ENCODE results near the gene MBNL2.

The MBNL2 gene

DNA sequence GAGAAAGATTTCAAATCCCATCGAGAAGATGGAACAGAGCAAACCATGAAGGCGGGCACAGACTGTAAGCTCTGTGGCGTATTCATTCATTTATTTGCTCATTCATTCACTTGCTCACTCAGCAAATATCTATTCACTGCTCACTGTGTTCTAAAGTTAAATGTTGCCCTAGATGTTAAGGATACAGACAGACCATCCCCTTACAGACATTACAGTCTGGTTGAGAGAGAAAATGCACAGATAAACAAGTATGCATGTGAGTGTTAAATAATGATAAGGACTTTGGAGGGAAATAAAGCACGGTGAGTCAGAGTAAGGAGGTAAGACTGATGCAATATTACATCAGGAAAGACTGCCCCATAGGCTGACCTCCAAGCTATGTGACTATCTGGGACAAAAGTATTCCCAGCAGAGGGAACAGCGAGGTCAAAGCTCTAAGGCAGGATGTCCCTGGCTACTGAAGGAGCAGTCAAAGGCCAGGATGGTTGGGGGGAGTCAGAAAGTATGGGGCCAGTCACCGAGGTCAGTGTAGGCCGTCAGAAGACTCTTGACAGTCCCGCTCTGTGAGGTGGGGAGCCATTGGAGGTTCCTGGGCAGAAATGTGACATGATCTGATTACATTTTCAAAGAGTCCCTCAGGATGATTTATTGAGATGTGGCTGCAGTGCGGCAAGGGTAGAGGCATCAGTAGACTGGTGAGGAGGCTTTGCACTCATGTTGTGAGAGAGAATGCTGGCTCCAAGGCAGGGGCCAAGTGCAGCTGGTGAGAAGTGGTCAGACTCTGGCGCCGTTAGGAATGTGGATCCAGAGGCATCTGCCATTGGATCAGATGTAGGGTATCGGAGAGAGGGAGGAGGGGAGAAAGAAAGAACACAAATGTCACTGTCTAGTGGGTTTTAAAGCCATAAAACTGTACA is 37.9 kb downstream of the MBNL2 start:
- Histone ChIP-seq H3K9me3 (ENCODE audit: insufficient read depth, low read length) (no peaks in the 10 kb centered on the region), H3K4me3 (ENCODE audit: insufficient read depth, low read length, poor library complexity, severe bottlenecking) (no peak overlapping the region), H3K27ac (ENCODE audit: low read depth, low read length) (no peak overlapping the region), H3F3A (ENCODE audit: insufficient read depth) (no peaks in the 10 kb centered on the region), H3K9me2 (replicated peaks; ENCODE audit: insufficient read depth, low read length) (no peaks in the 10 kb centered on the region), H3K4me2 (ENCODE audit: low read depth, low read length, poor library complexity, severe bottlenecking) (no peak overlapping the region), H2AFZ (ENCODE audit: low read depth, low read length, severe bottlenecking) (no peak overlapping the region), H3K36me3 (ENCODE audit: low read length) (no peaks in the 10 kb centered on the region), H3K9ac (ENCODE audit: low read length) (no peak overlapping the region), H3K79me2 (ENCODE audit: insufficient read depth, low read length) (no peaks in the 10 kb centered on the region), H4K20me1 (ENCODE audit: low read depth, low read length) (no peaks in the 10 kb centered on the region), H3K27me3 (ENCODE audit: low read length) (no peaks in the 10 kb centered on the region)
- TF ChIP-seq, protein P1, sequence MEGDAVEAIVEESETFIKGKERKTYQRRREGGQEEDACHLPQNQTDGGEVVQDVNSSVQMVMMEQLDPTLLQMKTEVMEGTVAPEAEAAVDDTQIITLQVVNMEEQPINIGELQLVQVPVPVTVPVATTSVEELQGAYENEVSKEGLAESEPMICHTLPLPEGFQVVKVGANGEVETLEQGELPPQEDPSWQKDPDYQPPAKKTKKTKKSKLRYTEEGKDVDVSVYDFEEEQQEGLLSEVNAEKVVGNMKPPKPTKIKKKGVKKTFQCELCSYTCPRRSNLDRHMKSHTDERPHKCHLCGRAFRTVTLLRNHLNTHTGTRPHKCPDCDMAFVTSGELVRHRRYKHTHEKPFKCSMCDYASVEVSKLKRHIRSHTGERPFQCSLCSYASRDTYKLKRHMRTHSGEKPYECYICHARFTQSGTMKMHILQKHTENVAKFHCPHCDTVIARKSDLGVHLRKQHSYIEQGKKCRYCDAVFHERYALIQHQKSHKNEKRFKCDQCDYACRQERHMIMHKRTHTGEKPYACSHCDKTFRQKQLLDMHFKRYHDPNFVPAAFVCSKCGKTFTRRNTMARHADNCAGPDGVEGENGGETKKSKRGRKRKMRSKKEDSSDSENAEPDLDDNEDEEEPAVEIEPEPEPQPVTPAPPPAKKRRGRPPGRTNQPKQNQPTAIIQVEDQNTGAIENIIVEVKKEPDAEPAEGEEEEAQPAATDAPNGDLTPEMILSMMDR (IDR thresholded peaks at IDR 0.05; ENCODE audit: insufficient read depth, low read length, poor library complexity, severe bottlenecking): no peak
- no peak for TF ChIP-seq EZH2phosphoT487 (conservative IDR thresholded peaks at IDR 0.05; ENCODE audit: low read length)

DNA sequence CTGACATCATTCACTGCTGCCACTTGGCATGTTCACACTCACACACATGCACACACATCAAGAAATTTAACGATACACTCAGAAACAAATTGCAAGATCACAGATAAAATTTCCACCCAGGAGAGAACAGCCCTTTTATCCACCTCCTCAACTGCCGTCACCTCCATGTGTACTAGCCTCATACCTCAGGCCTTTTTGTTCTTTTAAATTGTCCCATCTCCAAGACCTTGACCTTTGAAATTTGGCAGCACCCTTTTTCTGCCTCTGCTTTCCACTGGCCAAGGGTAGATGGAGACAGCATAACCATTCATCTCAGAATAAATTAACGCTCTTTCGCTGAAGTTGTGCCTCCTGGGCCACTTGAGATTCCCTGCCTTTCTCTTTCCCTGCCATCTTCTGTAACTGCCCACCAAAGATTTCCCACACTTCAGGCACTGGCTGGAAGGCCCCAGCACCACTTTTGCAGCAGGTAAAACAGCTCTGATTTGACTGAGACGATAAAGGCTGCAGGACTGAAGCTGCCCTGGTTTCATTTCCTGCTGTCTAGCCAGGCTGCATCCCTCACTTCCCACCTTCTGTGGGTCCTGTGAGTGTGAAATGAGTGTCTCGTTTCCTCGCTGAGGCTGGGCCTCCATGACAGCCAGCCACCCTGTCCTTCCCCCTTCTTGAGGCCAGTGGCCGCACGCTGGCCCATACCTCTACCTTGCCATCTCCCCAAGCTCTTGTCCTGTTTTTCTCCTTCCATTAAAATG is 39.3 kb downstream of the MBNL2 start:
- TF ChIP-seq EZH2phosphoT487 (conservative IDR thresholded peaks at IDR 0.05; ENCODE audit: low read length): no peak
- TF ChIP-seq, protein P1 (IDR thresholded peaks at IDR 0.05; ENCODE audit: insufficient read depth, low read length, poor library complexity, severe bottlenecking): no peak
- Histone ChIP-seq H3K36me3 (ENCODE audit: low read length) (no peaks in the 10 kb centered on the region), H3K4me3 (ENCODE audit: insufficient read depth, low read length, poor library complexity, severe bottlenecking) (no peak overlapping the region), H3K9me2 (replicated peaks; ENCODE audit: insufficient read depth, low read length) (no peaks in the 10 kb centered on the region), H3K27ac (ENCODE audit: low read depth, low read length) (no peak overlapping the region), H3K79me2 (ENCODE audit: insufficient read depth, low read length) (no peaks in the 10 kb centered on the region), H3K9me3 (ENCODE audit: insufficient read depth, low read length) (no peaks in the 10 kb centered on the region), H2AFZ (ENCODE audit: low read depth, low read length, severe bottlenecking) (no peak overlapping the region), H3K27me3 (ENCODE audit: low read length) (no peaks in the 10 kb centered on the region), H3F3A (ENCODE audit: insufficient read depth) (no peaks in the 10 kb centered on the region), H3K9ac (ENCODE audit: low read length) (no peak overlapping the region), H3K4me2 (ENCODE audit: low read depth, low read length, poor library complexity, severe bottlenecking) (no peak overlapping the region), H4K20me1 (ENCODE audit: low read depth, low read length) (no peaks in the 10 kb centered on the region)

DNA sequence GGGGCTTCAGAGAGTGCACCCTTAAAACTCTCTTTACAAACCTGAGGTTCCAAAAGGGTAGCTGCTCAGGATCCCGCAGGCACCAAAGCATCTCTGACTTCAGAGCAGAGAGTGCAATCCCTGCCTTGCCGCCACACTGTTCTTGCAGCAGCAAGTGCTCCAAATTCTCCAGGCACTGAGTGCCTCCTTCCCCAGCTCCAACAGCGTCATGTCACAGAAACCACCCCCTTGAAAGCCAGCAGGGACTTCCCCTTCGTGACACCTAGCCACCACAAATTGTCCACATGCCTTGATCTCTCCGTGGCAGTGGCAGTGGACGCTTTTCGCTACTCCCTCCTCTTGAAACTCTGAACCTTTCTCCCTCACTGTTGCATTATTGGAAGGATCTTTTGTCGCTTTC is 39.9 kb downstream of the MBNL2 start:
- Histone ChIP-seq H3K4me3 (ENCODE audit: insufficient read depth, low read length, poor library complexity, severe bottlenecking) (no peak overlapping the region), H3K9me2 (replicated peaks; ENCODE audit: insufficient read depth, low read length) (no peaks in the 10 kb centered on the region), H3K27ac (ENCODE audit: low read depth, low read length) (no peak overlapping the region), H3K27me3 (ENCODE audit: low read length) (no peaks in the 10 kb centered on the region), H4K20me1 (ENCODE audit: low read depth, low read length) (no peaks in the 10 kb centered on the region), H3F3A (ENCODE audit: insufficient read depth) (no peaks in the 10 kb centered on the region), H2AFZ (ENCODE audit: low read depth, low read length, severe bottlenecking) (no peak overlapping the region), H3K9ac (ENCODE audit: low read length) (no peak overlapping the region), H3K4me2 (ENCODE audit: low read depth, low read length, poor library complexity, severe bottlenecking) (no peak overlapping the region), H3K79me2 (ENCODE audit: insufficient read depth, low read length) (no peaks in the 10 kb centered on the region), H3K9me3 (ENCODE audit: insufficient read depth, low read length) (no peaks in the 10 kb centered on the region), H3K36me3 (ENCODE audit: low read length) (no peaks in the 10 kb centered on the region)
- TF ChIP-seq, protein P1 (IDR thresholded peaks at IDR 0.05; ENCODE audit: insufficient read depth, low read length, poor library complexity, severe bottlenecking): no peak
- TF ChIP-seq EZH2phosphoT487 (conservative IDR thresholded peaks at IDR 0.05; ENCODE audit: low read length): no peak
